Smooth muscle cell of the brain vasculature (primary cell): ENCODE measurements around the gene CLEC16A.

Source experiments
- DNase-seq: peaks from one replicate; pipeline ENCODE4 v3.0.0-alpha.2; 2012; ENCODE audit warnings: low read depth, low spot score

Gene CLEC16A

DNA sequence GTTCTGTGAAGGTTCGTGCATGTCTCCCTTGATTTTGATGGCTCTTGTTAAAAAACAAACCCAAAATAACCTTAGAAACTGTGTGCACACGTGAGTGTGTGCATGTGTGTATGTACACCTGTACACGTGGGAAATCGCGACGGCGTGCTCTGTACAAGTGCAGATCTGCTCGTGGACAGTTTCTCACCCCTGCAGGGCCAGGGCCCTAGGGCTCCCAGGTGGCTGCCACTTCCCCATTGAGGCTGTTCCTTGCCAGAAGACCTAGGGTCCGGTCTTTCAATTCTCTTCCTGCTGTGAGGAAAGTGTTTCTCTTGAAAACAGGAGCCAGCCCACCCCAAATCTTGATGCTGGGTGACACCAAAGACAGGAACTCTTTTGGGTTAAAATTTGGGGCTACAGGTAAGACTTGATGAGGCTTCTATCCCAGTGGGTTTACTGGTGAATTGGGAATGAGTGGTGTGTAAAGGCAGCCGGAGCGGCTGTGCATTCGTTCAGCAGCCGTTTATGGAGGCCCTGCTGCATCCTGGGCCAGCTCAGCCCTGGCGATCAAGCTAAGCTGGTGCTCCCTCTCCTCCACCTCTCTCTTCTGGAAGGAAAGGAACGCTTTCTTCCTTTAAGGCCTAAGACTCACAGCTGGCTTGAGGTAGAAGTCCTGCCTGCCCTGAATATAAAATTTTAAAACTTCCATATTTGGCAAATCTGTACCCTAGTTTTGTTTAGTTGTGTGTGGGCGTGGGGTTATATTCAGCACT lies 137.9 kb downstream of the CLEC16A start:
- DNase-seq: no peak

DNA sequence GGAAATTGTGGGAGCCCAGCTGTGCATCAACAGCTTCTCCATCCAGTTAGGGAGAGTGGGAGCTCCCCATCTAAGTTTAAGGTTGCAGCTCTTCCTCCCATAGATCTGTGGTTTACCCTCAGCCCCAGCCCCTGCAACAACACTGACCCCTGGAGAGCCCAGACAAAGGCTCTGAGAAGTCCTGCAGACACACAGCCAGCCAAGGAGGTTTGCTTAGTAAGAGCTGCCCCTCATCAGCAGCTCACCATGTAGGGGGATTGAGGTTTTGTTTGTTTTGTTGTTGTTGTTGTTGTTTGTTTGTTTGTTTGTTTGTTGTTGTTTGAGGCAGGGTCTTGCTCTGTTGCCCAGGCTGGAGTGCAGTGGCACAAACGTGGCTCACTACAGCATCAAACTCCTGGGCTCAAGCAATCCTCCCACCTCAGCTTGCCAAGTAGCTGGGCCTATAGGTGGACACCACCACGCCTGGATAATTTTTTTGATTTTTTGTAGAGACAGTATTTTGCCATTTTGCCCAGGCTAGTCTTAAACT lies 138.6 kb downstream of the CLEC16A start:
- no peak for DNase-seq

DNA sequence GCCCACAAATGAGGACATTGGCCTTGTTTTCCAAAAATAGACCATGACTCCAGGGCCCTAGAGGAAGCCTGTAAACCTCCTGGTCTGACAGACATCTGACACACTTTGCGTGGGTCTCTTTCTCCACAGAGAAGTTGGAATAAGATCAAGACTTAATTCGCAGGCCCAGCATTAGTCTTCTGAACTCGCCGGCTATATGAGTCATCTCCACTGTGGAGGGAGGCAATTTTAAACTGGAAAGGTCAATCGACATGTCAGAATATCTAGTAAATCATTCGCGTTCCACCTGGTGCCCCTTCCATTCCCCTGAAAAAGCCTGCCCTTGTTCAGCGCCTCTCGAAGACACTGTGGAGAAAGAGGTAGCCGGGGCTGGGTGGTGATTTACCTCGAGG lies 140.1 kb downstream of the CLEC16A start:
- DNase-seq: no peak

DNA sequence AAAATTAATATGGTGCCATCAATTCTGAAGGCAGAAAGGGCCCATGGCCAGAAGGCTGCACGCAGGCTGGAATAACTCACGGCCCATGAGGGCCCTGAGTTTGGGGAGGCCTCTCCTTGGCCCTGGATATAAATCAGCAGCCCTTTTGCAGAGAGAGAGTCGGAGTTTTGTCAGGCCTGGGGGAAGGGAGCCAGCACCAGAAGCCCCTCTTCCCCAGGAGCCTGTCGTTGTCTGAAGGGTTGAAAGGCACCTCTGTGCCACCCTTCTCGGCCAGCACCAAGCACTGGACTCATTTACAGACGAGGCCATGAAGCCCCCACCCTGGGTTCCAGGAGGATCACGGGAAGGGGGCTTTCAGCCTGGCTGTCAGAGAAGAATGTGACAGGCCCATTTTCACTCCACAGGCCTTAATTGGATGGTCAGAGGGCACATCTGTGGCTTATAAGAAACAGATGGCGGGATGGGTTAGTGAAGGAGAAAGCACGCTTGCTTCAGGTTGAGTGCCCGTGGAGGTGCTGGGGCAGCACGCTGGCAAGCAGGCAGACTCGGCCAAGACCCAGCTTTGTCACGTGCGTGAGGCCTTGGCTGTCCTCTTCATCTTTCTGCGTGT lies 140.6 kb downstream of the CLEC16A start:
- no peak for DNase-seq

DNA sequence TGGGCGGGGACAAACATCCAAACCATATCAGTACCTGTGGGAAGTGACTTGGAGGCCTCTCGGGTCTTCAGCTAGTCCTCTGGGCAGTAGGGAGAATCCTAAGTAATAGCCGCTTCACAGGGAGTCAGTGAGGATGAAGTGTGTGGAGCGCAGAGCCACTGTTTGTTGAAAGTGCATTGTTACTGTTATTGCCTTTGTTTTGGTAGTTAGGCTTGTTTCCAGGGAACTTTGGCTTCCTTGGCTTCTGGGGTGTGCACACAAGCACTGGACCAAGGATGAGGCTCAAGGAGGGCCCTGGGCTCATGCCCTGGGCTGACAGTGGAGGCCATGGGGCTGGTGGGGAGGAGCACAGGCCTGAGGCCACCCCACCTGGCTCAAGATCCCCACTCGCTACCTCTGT lies 141.6 kb downstream of the CLEC16A start:
- no peak for DNase-seq

DNA sequence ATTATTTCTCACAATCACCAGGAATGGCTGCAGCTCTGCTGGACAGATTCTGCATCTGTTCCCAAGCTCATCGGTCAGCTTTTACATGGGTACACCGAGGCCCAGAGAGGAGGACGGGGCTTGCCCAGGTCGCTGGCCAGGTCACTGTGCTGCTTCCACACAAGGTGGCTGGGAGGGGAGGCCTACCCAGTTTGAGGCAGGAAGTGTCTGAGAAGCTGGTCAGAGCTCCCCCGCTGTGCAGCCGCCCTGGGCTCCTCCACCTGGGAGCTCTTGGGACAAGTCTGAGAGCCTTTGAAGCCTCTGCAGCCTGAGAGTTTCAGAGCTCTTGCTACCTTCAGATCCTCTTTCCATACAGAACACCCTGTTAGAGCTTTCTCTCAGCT lies 143.3 kb downstream of the CLEC16A start:
- no peak for DNase-seq

DNA sequence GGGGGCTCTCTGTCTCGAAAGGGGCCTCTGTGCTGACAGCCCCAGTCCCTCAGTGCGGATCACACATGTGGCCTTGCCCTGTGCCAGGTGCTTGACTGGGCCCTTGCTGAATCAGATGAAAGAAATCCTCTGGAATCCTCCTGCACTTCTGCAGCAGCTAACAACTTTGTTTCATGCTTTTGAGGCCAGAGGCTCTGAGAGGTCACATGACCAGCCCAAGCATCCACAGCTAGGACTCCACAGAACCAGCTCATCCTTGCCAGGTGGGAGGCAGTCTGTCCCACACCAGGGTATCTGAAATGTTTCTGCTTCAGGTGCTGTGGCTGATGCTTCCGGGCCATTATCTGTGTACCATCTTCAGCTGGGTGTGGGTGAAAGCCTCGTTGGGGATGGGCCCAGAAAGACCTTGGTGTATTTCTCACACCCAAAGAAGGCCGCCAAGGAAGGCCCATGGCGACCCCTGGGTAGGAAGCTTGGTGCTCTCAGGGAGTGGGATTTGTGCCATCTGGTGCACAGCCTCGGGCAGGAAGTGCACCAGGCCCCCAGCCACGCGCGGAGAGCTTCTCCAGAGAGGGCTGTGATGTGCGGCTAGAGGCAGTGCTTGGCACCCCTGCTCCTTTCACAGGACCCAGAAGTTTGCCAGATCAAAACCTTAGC lies 143.8 kb downstream of the CLEC16A start:
- no peak for DNase-seq

DNA sequence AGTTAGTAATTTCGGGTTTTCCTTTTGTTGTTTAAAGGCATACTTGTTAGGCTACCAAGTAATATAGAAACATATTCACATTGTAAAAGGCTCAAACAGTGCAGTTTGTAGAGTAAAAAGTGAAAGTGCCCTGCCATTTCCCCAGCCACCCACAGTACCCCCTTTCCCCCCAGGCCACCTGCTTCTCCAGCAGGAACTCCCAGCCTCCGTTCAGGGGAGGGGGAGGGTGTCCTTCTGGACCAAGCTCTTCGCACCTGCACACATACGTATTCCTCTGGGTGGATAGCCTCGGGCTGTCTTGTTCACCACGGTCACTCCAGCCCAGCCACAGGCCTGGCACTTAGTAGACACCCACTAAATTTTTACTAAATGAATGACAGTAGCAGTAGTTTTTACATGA lies 144.5 kb downstream of the CLEC16A start:
- no peak for DNase-seq

DNA sequence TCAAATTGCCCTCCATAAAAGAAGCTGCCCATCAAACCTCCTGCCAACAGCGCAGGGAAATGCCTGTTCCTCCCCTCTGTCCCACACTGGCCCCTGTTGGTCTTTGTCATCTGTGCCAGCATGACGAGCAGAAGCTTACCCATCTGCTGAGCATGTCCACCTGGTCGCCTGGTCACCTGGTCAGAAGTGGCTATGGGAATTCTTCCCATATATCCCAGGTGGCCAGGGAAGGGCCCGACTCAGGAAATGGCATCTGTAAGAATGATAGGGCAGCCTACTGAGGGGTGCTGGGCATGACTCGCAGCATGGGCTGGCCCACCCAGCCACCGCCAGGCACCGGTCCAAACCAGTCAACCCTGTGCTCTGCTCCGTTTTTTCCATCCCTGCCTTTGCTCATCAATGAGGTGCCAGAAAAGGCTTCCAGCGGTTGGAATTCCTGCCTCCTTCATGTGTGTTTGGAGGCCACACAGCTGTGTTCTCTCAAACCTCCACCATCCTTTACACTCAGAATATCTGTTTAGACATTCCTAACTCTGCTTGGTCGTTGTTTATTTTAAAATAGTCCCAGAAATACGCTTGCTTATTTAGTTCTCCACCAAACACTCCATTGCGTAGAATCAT lies 145.2 kb downstream of the CLEC16A start:
- no peak for DNase-seq

DNA sequence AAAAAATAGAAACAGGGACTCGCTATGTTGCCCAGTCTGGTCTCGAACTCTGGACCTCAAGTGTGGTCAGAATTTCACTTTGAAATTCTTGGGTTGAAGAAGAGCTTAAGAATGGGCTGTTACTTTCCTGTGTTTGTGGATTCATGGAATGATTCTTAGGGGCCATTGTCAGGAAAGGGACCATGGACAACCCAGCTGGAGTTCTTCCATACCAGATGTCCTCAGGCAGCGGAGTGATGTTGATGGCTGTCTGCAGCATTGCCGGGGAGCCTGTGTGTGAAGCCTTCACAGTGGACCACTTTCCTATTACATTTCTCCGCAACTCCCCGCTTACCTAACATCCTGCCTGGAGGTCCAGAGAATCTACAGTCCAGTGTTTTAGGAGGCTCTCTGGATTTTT lies 145.9 kb downstream of the CLEC16A start:
- no peak for DNase-seq

DNA sequence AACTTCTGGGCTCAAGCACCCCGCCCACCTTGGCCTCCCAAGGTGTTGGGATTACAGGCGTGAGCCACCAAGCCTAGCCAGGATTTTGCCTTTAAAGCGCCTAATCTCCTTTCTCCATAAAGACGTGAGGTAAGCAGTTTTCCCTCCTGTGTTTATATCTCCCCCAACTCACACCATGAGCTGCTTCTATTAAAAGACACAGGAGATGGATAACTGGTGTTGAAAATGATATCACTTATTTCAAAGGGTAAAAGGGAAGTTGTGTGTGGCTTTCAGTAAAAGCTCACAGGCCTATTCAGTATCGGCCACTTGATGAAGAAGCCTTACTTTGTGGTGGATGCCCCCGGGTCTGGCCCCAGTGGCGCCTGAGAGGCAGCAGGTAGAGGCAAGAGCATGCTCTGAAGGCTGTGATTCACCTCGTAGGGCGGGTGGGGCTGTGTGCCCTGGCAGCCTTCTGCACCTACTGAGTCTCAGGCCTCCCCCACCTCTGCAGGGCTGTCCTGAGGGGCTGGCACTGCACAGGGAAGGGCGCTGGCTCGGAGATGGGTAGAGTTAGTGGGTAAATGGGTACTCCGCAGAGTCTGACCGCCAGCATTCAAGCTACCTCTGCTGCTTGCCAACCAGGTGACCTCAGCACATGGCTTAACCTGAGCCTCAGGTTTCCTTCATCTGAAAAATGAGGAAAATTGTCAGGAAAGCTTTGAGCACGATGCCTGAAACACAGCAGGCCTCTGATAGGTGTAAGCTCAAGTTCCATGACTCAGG lies 146.8 kb downstream of the CLEC16A start:
- DNase-seq: no peak

DNA sequence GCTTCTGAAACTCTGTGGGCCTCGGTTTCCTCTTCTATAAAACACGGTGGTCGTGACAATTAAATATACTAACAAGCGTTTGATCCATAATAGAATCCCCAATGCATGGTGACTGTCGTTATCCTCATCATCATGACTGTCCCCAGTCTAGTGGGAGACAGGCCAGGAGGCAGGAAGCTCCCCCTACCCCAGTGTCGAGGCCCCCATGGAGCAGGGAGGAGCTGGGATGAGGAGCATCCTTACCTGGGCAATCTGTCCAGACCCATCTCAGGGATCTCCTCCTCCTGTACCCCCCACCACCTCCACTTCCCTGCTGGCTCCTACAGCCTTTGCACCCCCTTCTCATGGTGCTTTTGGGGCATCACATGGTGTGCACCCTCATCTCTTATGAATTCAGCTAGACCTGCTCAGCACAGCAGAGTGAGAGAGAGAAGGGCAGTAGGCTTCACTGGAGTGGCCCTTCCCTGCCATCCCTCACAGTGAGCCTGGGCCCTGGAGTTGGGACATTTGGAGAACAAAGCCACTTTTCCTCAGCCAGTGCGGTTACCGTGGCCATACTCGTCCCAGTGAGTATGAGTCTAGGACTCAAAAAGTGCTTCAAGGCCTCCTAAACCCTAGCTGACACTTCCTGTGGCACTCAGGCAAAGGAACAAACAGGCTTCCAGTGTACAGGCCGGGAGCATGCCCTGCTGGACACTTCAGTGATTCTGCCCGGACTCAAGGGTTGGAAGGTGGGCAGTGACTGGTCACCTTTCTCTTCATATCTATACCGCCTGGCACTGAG lies 148.6 kb downstream of the CLEC16A start:
- no peak for DNase-seq

DNA sequence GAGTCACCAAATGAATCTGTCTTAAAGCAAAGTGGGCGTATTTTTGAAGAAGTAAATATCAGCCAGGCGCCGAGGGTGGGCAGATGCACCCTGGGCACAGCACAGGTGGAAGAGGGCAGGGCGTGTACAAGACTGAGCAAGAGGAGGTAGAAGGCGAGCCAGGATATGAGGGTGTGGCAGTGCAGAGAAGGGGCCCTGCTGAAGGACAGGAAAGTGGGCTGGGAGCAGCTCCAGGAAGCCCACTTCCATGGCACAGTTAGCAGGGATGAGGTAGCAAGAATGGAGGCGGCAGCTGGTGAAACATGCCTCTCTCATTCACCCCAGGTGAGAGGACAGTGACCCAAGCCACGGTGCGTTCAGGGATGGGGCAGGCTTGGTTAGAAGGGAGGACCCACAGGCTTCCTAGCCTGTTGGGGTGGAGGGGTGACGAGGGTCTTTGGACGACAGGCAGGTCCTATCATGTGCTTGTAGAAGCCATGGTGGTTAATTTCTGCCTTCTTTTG lies 149.3 kb downstream of the CLEC16A start:
- DNase-seq: no peak

DNA sequence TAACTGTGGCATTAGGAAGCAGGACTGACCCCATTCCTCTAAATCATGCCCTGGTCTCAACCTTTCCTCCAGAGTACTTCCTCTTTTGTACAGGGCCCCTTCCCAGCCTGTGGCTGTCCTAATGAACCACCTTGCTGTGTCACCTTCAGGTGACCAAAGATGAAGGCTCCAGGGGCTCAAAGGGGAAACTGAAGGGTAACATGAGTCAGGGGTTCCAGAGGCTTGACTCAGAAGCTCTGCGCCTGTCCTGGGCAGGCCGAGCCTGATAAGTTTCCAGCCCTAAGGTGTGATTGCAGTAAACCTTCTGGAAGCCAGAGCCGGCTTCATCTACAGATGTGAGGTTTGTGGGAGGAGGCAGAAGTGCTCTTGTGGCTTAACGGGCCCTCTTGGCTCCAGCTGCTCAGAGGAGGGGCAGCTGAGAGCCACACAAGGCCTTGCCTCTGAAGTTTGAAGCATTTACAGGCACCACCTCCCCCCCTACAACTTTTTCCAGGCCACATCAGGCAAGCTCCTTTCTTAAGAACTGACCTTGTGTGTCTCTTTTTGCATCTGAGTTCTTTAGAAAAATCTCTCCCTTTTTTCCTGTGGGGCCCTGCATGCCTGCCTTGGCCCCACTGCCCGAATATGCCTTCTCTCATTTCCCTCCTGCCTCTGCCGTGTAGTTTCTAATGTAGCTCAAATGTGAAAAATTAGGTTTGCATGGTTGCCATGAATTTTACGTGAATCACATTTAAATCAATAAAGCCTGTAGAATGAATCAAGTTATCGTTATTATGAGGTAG lies 149.9 kb downstream of the CLEC16A start:
- no peak for DNase-seq

DNA sequence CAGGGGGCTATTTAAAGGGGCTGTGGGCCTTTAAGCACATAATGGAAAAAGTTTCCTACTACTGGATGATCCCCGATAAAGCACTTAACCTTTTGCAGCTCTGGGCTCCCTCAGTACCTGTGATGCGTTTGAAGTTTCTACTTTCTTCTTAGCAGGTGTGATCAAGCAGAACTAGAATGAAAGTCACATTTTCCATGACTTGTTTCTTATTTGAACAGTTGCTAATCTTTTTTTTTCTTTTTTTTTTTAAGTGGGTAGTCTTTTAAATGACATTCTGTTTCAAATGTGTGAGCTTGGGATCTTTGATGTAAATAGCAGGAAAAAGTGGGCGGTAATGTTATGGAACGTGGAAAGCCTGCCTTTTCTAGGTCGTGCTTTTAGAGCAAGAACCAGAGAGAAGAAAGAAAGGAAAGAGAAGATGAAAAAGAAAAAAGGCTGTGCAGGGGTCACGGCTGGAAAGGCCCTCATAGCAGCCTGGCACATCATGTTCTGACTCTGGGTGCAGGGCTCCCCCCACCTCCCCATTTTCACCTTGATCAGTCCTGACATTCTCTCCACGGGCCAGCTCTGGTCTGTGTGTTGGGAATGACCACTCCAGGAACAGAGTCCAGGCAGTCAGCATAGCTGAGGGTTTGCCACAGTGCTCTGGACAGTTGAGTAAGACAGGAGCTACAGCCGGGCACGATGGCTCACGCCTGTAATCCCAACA lies 150.6 kb downstream of the CLEC16A start:
- DNase-seq: no peak

DNA sequence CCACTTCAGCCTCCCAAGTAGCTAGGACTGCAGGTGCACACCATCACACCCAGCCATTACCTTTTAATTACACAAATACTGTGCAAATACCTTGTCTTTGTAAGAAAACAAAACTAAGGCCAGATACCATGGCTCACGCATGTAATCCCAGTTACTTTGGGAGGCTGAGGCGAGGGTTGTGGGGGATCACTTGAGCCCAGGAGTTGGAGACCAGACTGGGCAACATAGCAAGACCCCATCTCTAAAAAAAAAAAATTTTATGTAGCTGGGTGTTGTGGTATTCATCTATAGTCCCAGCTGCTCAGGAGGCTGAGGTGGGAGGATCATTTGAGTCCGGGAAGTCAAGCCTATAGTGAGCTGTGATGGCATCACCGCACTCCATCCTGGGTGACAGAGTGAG lies 151.6 kb downstream of the CLEC16A start:
- no peak for DNase-seq

DNA sequence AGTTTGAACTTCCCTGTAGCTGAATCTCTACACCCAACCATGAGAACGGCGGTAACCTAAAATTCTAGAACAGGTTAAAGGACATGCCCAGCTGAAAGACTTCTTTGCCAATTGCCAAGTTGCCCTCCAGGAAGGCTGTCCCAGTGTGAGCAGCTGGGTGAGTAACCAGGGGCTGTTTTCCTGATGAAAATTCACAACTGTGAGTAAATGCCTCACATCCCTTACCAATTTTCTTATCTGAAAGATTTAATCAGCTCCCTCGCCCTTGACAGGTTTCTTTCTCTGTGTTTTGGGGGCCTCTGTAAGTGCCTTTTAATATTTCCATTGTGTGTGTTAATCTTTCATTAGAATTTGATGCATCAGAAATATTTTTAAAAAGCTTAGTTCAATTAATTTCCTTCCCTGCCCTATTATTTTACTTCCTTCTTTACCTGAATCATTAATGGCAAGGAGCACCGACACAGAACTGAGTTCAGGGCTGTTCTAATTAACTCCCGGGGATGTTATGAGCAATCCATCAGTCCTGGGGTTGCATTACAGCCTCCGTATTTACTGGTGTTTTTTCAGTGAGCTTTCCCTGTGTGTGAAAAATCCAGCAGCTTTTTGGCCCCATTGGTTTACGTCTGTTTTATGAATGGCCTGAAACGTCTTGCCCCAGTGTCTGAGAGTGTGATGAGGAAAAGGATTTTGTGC lies 152.9 kb downstream of the CLEC16A start:
- no peak for DNase-seq

DNA sequence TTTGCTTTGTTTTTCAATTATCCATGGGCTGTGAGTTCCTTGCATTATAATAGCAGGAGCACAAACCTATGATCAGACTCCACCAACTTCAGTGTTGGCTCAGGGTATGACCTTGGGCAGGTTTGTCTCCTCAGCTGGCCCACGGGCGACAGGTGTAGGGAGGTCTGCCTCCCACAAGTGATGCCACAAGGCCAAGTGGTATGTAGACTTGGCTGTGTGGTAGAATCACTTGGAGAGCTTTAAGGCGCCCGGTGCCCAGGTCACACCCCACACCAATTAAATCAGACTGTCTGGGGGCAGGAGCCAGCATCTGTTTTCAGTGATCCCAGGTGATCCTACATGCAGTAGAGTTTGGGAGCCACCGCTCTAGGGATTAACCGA lies 153.4 kb downstream of the CLEC16A start:
- no peak for DNase-seq
